Esophagus mucosa (tissue), 1 donor: ENCODE results near the gene IFNGR2. TPM values are rescaled to one million over a fixed set of nuclear protein-coding genes. Genes with fewer than 3 reads are reported as not detected.
"Not testable (repeated sequence)": the region's sequence is repeated elsewhere in the genome, so short reads cannot be mapped to it uniquely, and the experiment has no call there.

Experiments used
- ATAC-seq: fragments of 200-7000 bp; cut with Tn5 transposase; one replicate; pipeline ENCODE4 v1.9.1; 2020
- total RNA-seq: library from RNA; stranded (reverse); gene quantifications from one replicate; pipeline ENCODE4 v1.2.4, GENCODE V29; 2023
- donor health status: DM: yes; HTN: yes; CAD: no.

IFNGR2 gene
- total RNA-seq, 1 donor from 2014 or later: 86.8 TPM

GRCh38 chr21:33441489-33442477 lies 38.6 kb downstream of the IFNGR2 start:
- peak; percentile 84 for ATAC-seq

DNA sequence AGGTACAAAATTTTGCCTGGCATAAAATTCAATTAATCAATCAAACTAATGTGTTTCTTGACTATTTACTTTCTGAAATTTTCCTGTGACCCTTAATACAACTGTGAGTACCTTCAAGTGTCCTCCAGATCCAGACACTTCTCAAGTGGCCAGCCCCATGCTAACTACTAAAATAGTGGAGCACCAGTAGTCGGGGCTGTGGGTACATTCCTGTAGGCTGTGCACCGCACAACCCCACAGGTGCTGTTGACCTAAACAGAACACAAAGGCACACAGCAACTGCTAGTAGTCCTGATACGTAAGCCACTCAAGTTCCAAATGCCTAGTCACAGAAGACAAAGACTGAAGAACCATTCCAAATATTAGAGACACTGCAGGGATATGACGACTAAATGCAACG lies 40.0 kb downstream of the IFNGR2 start:
- ATAC-seq: no peak

- ATAC-seq: no peak
Observed at GRCh38 chr21:33444499-33444898, 41.3 kb downstream of the IFNGR2 start.

DNA sequence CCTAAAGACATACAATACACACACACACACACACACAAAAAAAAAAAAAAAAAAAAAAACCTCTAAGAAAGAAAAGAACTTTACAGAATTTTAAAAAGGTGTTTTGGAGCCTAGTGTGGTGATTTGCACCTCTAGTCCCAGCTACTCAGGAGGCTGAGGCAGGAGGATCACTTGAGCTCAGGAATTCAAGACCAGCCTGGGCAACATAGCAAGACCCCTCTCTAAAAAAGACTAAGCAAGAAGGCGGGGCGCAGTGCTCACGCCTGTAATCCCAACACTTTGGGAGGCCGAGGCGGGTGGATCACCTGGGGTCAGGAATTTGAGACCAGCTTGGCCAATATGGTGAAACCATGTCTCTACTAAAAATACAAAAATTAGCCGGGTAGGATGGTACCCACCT lies 43.4 kb downstream of the IFNGR2 start:
- not testable (repeated sequence) for ATAC-seq

DNA sequence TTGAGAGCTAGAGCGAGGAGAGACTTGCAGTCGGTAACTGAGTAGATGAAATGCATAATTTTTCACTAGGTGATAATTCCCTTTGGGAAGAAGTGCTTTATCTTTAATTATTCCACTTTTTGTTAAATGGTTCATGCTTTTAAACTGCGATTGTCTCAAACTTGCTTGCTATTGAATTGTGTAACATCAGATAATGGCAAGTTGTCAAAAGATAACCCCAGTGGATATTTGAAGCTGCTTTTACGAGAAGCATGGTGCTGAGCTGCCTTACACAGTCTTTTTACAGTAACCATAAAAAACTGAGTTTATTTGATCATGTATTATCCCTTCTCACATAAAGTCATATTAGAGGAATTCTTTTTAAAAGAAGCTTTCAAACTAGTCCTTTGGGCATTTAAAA lies 46.4 kb downstream of the IFNGR2 start:
- ATAC-seq: no peak

DNA sequence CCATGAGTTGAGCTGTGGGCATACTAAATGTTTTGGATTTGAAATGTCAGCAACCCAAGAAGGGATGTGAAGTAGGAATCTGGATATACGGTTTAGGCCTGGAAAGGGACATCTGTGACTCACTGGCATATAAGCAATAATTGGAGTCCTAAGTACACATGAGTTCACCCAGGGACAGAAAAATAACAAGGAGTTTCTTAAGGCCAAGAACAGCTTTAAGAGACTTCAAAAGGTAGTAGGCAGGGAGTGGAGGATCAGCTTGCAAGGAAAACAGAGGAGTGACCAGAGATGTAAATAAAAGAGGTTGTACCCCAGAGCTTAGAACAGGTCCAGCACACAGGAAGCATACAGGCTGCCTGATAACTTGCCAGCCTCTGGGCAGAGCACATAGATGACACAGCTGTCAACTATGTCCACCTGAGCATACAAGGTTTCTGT lies 48.4 kb downstream of the IFNGR2 start:
- ATAC-seq: peak; percentile 55

DNA sequence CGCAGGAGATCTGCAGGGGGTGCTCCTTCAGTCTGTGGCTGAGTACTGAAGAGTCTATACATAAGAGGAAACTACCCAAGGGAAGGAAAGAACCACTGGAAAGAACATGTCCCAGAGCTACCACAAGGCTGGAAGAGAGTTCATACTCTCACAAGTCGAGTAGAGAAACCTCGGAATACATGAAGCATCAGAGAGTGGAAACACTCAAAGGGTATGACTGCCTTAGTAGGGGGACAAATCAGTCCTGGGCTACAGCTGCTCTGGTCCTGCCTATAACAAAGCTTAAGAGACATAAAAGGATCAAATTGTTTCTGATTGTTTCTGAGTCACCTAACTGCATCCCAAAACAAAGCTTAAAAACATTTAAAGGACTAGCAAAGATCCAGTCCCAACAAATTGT lies 49.1 kb downstream of the IFNGR2 start:
- no peak for ATAC-seq

DNA sequence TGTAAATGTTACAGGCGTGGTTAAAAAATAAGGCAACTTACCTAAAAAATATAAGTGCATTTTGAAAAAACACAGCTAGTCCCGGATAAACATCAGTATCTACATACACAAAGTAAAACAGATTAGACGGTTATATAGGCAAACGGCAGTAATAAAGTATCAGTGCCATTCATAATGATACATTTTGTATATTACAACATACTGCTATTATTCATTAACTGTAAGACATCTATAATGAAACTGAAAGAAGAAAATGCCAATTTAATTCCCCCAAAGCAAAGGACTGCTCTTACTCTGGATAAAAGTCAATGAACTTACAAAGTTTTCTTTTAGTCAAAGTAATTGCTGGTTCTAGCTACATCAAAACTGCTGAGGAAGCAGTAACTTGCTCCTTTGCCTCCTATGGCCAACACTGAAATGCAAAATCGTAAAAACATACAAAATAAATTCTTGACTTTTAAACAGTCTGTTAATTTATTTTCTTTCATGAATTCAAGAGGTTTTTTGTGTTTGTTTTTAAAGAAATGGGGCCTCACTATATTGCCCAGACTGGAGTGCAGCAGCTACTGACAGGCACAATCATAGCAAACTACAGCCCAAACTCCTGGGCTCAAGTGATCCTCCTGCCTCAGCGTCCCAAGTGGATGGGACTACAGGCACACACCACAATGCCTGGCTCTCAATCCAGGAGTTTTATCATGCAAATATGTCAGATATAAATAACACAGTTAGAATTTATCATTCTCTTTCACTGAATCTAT lies 52.7 kb downstream of the IFNGR2 start:
- ATAC-seq: no peak

- no peak for ATAC-seq
Observed at GRCh38 chr21:33458861-33459260, 55.6 kb downstream of the IFNGR2 start.

- ATAC-seq: no peak
Observed at GRCh38 chr21:33461538-33462250, 58.5 kb downstream of the IFNGR2 start.

DNA sequence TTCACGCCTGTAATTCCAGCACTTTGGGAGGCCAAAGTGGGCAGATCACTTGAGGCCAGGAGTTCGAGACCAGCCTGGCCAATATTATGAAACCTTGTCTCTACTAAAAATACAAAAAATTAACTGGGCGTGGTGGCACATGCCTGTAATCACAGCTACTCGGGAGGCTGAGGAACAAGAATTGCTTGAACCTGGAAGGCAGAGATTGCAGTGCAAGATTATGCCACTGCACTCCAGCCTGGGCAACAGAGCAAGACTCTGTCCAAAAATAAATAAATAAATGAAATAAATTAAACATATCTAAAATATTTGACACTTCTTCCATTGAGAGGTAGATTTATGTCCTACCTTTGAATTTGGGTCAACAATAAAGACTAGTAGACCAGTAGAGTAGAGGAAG lies 66.0 kb downstream of the IFNGR2 start:
- not testable (repeated sequence) for ATAC-seq

- no peak for ATAC-seq
Observed at GRCh38 chr21:33470701-33471100, 67.5 kb downstream of the IFNGR2 start.

GRCh38 chr21:33473344-33473743 lies 70.1 kb downstream of the IFNGR2 start:
- no peak for ATAC-seq

GRCh38 chr21:33477066-33477465 lies 73.9 kb downstream of the IFNGR2 start:
- no peak for ATAC-seq

GRCh38 chr21:33478182-33478581 lies 75.0 kb downstream of the IFNGR2 start:
- ATAC-seq: no peak

GRCh38 chr21:33478935-33479678 lies 75.9 kb downstream of the IFNGR2 start:
- peak; percentile 19 for ATAC-seq

DNA sequence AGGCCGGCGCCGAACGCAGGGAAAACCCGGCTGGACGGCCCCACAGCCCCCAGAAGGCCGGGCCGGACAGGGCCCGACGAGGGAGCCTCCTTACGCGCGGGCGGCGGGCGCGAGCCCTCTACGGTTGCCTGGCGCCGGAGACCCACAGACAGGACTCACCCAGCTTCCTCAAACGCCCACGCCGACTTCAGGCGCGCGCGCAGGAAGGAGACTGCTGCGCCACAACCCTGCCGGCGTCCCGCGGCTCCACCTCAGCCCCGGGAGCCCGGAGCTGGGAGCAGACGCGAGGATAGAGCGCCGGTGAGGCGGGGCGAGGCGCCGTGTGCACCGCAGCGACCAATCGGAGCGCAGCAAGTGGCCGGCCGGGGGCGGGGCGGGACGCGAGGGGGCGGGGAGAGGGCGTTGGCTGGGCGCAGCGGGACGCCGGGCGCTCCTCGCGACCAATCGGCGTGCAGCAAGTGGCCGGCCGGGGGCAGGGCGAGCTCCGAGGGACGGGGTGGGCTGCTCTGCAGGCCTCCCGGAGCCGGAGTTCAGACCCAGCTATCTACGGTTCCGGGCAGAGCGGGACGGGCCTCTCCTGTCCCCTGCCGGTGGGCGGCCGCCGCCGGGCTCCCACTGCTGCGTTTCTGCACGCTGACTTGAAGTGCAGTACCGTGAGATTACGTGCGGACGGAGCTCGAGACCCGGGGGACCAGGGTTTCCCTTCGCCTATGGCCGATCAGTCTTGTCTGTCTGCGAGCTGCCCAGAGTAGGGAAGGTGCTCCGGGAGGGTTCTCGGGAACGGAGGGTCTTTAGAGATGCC lies 76.7 kb downstream of the IFNGR2 start, which contains the start of gene TMEM50B:
TMEM50B (minus strand) TSS at position 296 of the 802 bp plus-strand sequence. CDS start 11,089 bp downstream, outside the sequence.
- peak; percentile 99 for ATAC-seq

- no peak for ATAC-seq
Observed at GRCh38 chr21:33480481-33481103, 77.4 kb downstream of the IFNGR2 start.

GRCh38 chr21:33481314-33481943 lies 78.2 kb downstream of the IFNGR2 start:
- ATAC-seq: no peak
